GM23338 (cell line): ENCODE data around the gene KIAA1191. TPM values are rescaled to one million over a fixed set of nuclear protein-coding genes. Genes with fewer than 3 reads are reported as not detected.
A peak's percentile ranks its signal among the peaks of the same experiment; 100 is the strongest.

Experiments
- ATAC-seq: fragments of 200-7000 bp; cut with Tn5 transposase; 3 replicates; pipeline ENCODE4 v1.9.1; 2020
- DNase-seq: peaks from one replicate; pipeline ENCODE4 v3.0.0-alpha.2; 2015; ENCODE audit warnings: low spot score
- H2AFZ ChIP-seq: fragments of 200-600 bp; sonication (generic); 2 replicates; pipeline ENCODE4 v1.8.0; 2016; ENCODE audit warnings: antibody characterized with exemption, mild to moderate bottlenecking, moderate library complexity
- H3F3A ChIP-seq: fragments of 200-600 bp; sonication (generic); replicated peaks from 2 replicates; pipeline ENCODE4 v1.8.0; 2017; ENCODE audit warnings: antibody characterized with exemption, mixed run types, low read depth
- H3K27ac ChIP-seq: fragments of 200-600 bp; sonication (generic); 2 replicates; pipeline ENCODE4 v1.6.1; 2016; ENCODE audit warnings: low read depth
- H3K27me3 ChIP-seq: fragments of 200-600 bp; sonication (generic); 2 replicates; pipeline ENCODE4 v1.8.0; 2016; ENCODE audit warnings: mild to moderate bottlenecking, mixed run types, moderate library complexity; ENCODE audit not compliant: insufficient read depth
- H3K36me3 ChIP-seq: fragments of 200-600 bp; sonication (generic); 2 replicates; pipeline ENCODE4 v1.8.0; 2016; ENCODE audit warnings: mild to moderate bottlenecking; ENCODE audit not compliant: insufficient read depth
- H3K4me1 ChIP-seq: fragments of 200-600 bp; sonication (generic); 2 replicates; pipeline ENCODE4 v1.8.0; 2016; ENCODE audit warnings: mild to moderate bottlenecking, moderate library complexity; ENCODE audit not compliant: insufficient read depth
- H3K4me2 ChIP-seq: fragments of 200-600 bp; sonication (generic); 2 replicates; pipeline ENCODE4 v1.7.1; 2017; ENCODE audit warnings: mixed run types
- H3K4me3 ChIP-seq: fragments of 200-600 bp; sonication (generic); 2 replicates; pipeline ENCODE4 v1.6.1; 2016; ENCODE audit warnings: mixed run types
- H3K79me2 ChIP-seq: fragments of 200-600 bp; sonication (generic); replicated peaks from 2 replicates; pipeline ENCODE4 v1.8.0; 2017; ENCODE audit warnings: mild to moderate bottlenecking; ENCODE audit not compliant: insufficient read depth
- H3K9me2 ChIP-seq: fragments of 200-600 bp; sonication (generic); 2 replicates; pipeline ENCODE4 v1.8.0; 2017; ENCODE audit not compliant: insufficient read depth
- H4K20me1 ChIP-seq: fragments of 200-600 bp; sonication (generic); replicated peaks from 2 replicates; pipeline ENCODE4 v1.8.0; 2017; ENCODE audit warnings: mild to moderate bottlenecking; ENCODE audit not compliant: insufficient read depth
- H3K27ac Mint-ChIP-seq: 2 replicates; pipeline ENCODE4 v1.8.0; 2020; ENCODE audit warnings: inconsistent platforms, mild to moderate bottlenecking, moderate library complexity, mixed read lengths
- H3K27me3 Mint-ChIP-seq: 3 replicates; pipeline ENCODE4 v1.8.0; 2022; ENCODE audit warnings: low read depth, mild to moderate bottlenecking, moderate library complexity, mixed read lengths, inconsistent platforms; ENCODE audit not compliant: insufficient read depth, poor library complexity
- H3K36me3 Mint-ChIP-seq: 3 replicates; pipeline ENCODE4 v1.8.0; 2021; ENCODE audit warnings: low read depth, mild to moderate bottlenecking, inconsistent platforms, moderate library complexity, mixed read lengths
- H3K4me1 Mint-ChIP-seq: 3 replicates; pipeline ENCODE4 v1.8.0; 2020; ENCODE audit warnings: mild to moderate bottlenecking, inconsistent platforms, mixed read lengths
- H3K4me3 Mint-ChIP-seq: 3 replicates; pipeline ENCODE4 v1.8.0; 2021; ENCODE audit warnings: moderate library complexity, mild to moderate bottlenecking, inconsistent platforms, mixed read lengths
- H3K9me3 Mint-ChIP-seq: 3 replicates; pipeline ENCODE4 v1.8.0; 2020; ENCODE audit warnings: moderate library complexity, mild to moderate bottlenecking, inconsistent platforms, mixed read lengths
- EZH2phosphoT487 ChIP-seq: fragments of 200-600 bp; sonication (generic); IDR thresholded peaks from one replicate; pipeline ENCODE4 v1.8.1; 2018; ENCODE audit warnings: antibody characterized with exemption; ENCODE audit not compliant: unreplicated experiment
- POLR2AphosphoS5 ChIP-seq: IDR thresholded peaks from 2 replicates; pipeline ENCODE4 v1.6.1; 2016; ENCODE audit warnings: antibody characterized with exemption, low read depth
- ZNF114 ChIP-seq: fragments of 250-450 bp; sonication (Bioruptor Pico); IDR thresholded peaks from 2 replicates; pipeline ENCODE4 v1.5.0; 2020; ENCODE audit warnings: mild to moderate bottlenecking, moderate library complexity
- ZNF462 ChIP-seq: fragments of 250-450 bp; sonication (Bioruptor Pico); IDR thresholded peaks from 2 replicates; pipeline ENCODE4 v1.5.0; 2020; ENCODE audit warnings: mild to moderate bottlenecking, moderate library complexity
- polyA plus RNA-seq: library from polyadenylated mRNA; unstranded; fragments of >200 nt; fragmentation: Nextera tagmentation; extraction: Ambion mirVana; gene quantifications from 2 replicates; pipeline ENCODE4 v1.2.1, GENCODE V29; 2016
- total RNA-seq: library from RNA; depleted of rRNA; stranded (reverse); fragments of >200 nt; shearing (Covaris generic); gene quantifications from 2 replicates; pipeline ENCODE4 v1.2.3, GENCODE V29; 2014

KIAA1191 gene
- total and polyA plus RNA-seq, 2 experiments from 2014 or later = 52.3 to 87.2 TPM

- Mint-ChIP-seq H3K36me3 (peaks cover 15% of the 10 kb centered on the region), H3K27ac (no peak overlapping the region), H3K9me3 (no peaks in the 10 kb centered on the region), H3K4me3 (peak overlapping the region; percentile 72), H3K27me3 (peaks cover 44% of the 10 kb centered on the region), H3K4me1 (peaks cover 3% of the 10 kb centered on the region; the same call in 2 of the 3 replicates)
- H3K4me1 ChIP-seq = peaks cover 3% of the 10 kb centered on the region; the same call in 1 of the 2 replicates
- H3K27ac ChIP-seq = no peak overlapping the region
- H3K27me3 ChIP-seq = peaks cover 57% of the 10 kb centered on the region
- H3F3A ChIP-seq = no peaks in the 10 kb centered on the region
- H3K4me3 ChIP-seq = peak overlapping the region; percentile 83
- no peaks in the 10 kb centered on the region for H3K36me3 ChIP-seq
- H3K4me2 ChIP-seq = peak overlapping the region; percentile 88
- DNase-seq = peak; percentile 83
- H3K9me2 ChIP-seq = no peaks in the 10 kb centered on the region
- peak overlapping the region; percentile 96 for H2AFZ ChIP-seq
- TF ChIP-seq ZNF462 (CRISPR knock-in tag) = no peak
- TF ChIP-seq POLR2AphosphoS5 = no peak
- TF ChIP-seq EZH2phosphoT487 = no peak
- no peak for TF ChIP-seq ZNF114 (CRISPR knock-in tag)
- peak; percentile 22 for ATAC-seq
- H3K79me2 ChIP-seq = no peaks in the 10 kb centered on the region
- peaks cover 6% of the 10 kb centered on the region; the same call in 1 of the 2 replicates for H4K20me1 ChIP-seq
Observed at GRCh38 chr5:176366232-176366894, 4.8 kb upstream of the KIAA1191 start.
